ENCODE measurements around the gene DENND2A. TPM values are rescaled to one million over a fixed set of nuclear protein-coding genes. Genes with fewer than 3 reads are reported as not detected.
A peak's percentile ranks its signal among the peaks of the same experiment; 100 is the strongest.
"Not testable (repeated sequence)": the region's sequence is repeated elsewhere in the genome, so short reads cannot be mapped to it uniquely, and the experiment has no call there.

DENND2A gene
- total and polyA plus RNA-seq, 9 donors, result 23.9 to 72.2 (median 48.3) TPM

DNA sequence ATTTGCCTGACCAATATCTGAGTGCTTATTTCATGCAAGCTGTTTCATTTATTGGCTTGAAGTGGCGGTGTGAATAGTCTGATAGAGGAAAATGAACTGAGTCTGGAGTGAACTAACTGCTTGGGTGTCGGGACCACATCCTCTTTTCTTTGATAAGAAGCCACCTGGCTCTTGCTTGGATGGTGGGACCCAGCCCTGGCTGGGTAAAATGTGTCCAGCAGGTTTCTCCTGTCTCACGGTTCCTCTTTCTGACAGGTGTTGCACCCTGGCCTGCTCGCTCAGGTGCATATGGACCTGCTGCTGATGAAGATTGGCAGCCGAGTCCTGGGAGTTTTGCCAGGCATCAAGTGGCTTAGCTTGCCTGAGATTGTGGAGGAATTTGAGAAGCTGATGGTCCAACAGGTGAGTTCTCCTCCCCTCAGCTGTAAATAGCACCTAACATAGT is 33.8 kb upstream of the DENND2A start:
- Histone ChIP-seq H3K27ac (ENCODE audit: low read length) (no peak overlapping the region), H3K27me3 (ENCODE audit: control insufficient read depth, insufficient read depth, low read length) (no peaks in the 10 kb centered on the region), H3K4me3 (ENCODE audit: low read length) (no peak overlapping the region), H3K36me3 (ENCODE audit: control insufficient read depth, insufficient read depth, low read length) (peaks cover 17% of the 10 kb centered on the region), H3K4me1 (ENCODE audit: control insufficient read depth, insufficient read depth, low read length) (peaks cover 18% of the 10 kb centered on the region), H3K9me3 (replicated peaks; ENCODE audit: control insufficient read depth, low read depth, low read length) (no peaks in the 10 kb centered on the region)
- no peak for DNase-seq
- WGBS (ENCODE audit: insufficient coverage), result 91% methylated on average over 4 of the region's 5 CpGs

DNA sequence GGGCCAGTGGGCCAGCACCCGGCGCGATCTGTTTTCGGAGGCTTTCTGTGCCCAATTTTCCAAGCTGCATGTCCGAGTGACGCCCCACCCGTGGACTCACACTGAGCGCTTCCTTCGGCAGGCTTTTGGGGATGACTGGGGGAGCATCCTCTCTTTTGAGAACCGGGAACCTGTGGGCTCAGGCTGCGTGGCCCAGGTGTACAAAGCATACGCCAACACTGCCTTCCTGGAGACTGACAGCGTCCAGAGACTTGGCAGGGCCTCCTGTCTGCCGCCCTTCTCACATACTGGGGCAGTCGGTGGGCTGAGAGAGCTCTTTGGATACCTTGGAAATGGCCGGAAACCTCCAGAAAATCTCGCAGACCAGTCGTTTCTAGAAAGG is 33.2 kb upstream of the DENND2A start:
- peak overlapping the region; percentile 65 for H3K27ac ChIP-seq (ENCODE audit: low read length)
- no peaks in the 10 kb centered on the region for H3K9me3 ChIP-seq (replicated peaks; ENCODE audit: control insufficient read depth, low read depth, low read length)
- H3K36me3 ChIP-seq (ENCODE audit: control insufficient read depth, insufficient read depth, low read length), result peaks cover 11% of the 10 kb centered on the region
- DNase-seq, result no peak
- H3K4me1 ChIP-seq (ENCODE audit: control insufficient read depth, insufficient read depth, low read length), result peaks cover 18% of the 10 kb centered on the region
- WGBS (ENCODE audit: insufficient coverage), result 23% methylated on average over 15 of the region's 18 CpGs
- no peaks in the 10 kb centered on the region for H3K27me3 ChIP-seq (ENCODE audit: control insufficient read depth, insufficient read depth, low read length)
- peak overlapping the region; percentile 66 for H3K4me3 ChIP-seq (ENCODE audit: low read length)

DNA sequence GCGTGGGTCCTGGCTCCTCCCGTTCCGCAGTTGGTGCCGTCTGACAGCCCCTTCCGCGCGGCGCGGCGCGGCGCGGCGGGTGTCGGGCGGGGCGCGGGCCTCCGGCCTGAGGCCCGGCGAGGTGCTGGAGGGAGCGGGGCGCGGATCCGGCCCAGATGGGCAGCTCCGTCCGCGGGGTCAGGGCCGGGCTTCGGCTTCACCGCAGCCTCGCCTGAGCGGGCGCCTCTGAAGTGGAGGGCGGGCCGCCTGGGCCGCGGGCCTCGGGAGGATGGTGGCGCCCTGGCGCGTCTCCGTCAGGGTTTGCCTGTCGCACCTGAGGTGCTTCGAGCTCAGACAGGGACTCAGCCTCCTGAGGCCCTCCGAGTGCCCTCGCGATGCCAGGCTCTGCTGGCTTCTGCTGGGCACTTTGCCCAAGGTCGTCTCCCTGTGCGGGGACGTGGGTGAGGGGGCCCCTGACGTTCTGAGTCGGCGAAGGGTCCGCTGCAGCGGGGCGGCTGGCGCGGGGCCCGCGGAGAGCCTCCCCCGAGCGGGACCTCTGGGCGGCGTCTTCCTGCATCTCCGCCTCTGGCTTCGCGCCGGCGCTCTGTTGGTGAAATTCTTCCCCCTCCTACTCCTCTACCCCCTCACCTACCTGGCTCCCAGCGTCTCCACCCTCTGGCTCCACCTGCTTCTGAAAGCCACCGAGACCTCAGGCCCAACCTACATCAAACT is 32.6 kb upstream of the DENND2A start:
- WGBS (ENCODE audit: insufficient coverage), result under 1% methylated on average over 71 of the region's 72 CpGs
- Histone ChIP-seq H3K4me3 (ENCODE audit: low read length) (peak overlapping the region; percentile 66), H3K9me3 (replicated peaks; ENCODE audit: control insufficient read depth, low read depth, low read length) (no peaks in the 10 kb centered on the region), H3K36me3 (ENCODE audit: control insufficient read depth, insufficient read depth, low read length) (peaks cover 10% of the 10 kb centered on the region), H3K27me3 (ENCODE audit: control insufficient read depth, insufficient read depth, low read length) (no peaks in the 10 kb centered on the region), H3K27ac (ENCODE audit: low read length) (peak overlapping the region; percentile 65), H3K4me1 (ENCODE audit: control insufficient read depth, insufficient read depth, low read length) (peaks cover 18% of the 10 kb centered on the region)
- DNase-seq, result peak; percentile 64

DNA sequence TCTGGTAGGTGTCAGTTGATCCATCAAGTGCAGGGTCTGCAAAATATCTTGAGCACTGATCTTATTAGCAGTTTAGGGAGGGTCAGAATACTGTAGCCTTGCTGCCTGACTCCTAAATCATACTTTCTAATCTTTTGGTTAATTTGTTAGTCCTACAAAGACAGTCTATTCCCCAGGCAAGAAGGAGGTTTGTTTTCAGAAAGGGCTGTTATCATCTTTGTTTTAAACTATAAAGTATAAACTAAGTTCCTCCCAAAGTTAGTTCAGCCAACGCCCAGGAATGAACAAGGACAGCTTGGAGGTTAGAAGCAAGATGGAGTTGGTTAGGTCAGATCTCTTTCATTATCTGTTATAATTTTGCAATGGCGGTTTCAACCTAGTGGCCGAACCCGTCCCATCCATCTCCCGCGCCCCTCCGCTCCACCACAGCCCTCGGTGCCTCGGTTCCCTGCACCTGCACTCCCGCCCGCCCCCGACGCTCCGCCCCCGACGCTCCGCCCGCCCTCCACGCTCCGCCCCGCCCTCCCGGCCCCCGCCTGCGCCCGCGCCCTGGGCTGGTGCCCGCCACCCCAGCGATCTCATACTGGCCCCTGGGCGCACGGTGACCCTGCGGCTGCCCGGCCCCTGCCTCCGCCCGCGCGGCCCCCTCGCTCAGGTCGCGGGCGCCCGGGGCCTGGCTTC is 31.9 kb upstream of the DENND2A start, which contains the start of gene ADCK2:
TSS of gene ADCK2 (plus strand) at position 564 of the 681 bp plus-strand sequence. CDS start 386 bp downstream, outside the sequence.
- peak within 1 kb of the TSS; percentile 66 for H3K4me3 ChIP-seq (ENCODE audit: low read length)
- DNase-seq, result peak; percentile 58
- no peaks in the 10 kb centered on the region for H3K9me3 ChIP-seq (replicated peaks; ENCODE audit: control insufficient read depth, low read depth, low read length)
- H3K4me1 ChIP-seq (ENCODE audit: control insufficient read depth, insufficient read depth, low read length), result peaks cover 18% of the 10 kb centered on the region
- no peaks in the 10 kb centered on the region for H3K27me3 ChIP-seq (ENCODE audit: control insufficient read depth, insufficient read depth, low read length)
- WGBS (ENCODE audit: insufficient coverage), result 0% methylated on average over 15 of the region's 41 CpGs
- peaks cover 4% of the 10 kb centered on the region for H3K36me3 ChIP-seq (ENCODE audit: control insufficient read depth, insufficient read depth, low read length)
- peak within 1 kb of the TSS; percentile 65 for H3K27ac ChIP-seq (ENCODE audit: low read length)

DNA sequence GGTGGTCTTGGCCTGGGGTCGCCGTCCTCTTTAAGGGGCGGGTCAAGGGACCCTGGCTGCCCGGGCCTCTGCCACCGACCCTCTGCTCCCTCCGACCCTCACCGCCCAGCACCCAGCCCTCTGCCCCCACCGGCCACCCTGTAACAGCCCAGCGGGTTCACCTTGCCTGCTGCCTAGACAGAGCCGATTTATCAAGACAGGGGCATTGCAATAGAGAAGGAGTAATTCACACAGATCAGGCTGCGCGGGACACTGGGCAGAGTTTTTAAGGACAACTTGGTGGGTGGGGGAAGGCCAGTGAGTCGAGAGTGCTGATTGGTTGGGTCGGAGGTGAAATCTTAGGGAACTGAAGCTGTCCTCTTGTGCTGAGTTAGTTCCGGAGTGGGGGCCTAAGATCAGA is 31.4 kb upstream of the DENND2A start:
- DNase-seq, result no peak
- Histone ChIP-seq H3K4me3 (ENCODE audit: low read length) (no peak overlapping the region), H3K27ac (ENCODE audit: low read length) (no peak overlapping the region), H3K9me3 (replicated peaks; ENCODE audit: control insufficient read depth, low read depth, low read length) (no peaks in the 10 kb centered on the region), H3K4me1 (ENCODE audit: control insufficient read depth, insufficient read depth, low read length) (peaks cover 18% of the 10 kb centered on the region), H3K27me3 (ENCODE audit: control insufficient read depth, insufficient read depth, low read length) (no peaks in the 10 kb centered on the region), H3K36me3 (ENCODE audit: control insufficient read depth, insufficient read depth, low read length) (peaks cover 3% of the 10 kb centered on the region)
- WGBS (ENCODE audit: insufficient coverage), result 75% methylated on average over 10 of the region's 15 CpGs

DNA sequence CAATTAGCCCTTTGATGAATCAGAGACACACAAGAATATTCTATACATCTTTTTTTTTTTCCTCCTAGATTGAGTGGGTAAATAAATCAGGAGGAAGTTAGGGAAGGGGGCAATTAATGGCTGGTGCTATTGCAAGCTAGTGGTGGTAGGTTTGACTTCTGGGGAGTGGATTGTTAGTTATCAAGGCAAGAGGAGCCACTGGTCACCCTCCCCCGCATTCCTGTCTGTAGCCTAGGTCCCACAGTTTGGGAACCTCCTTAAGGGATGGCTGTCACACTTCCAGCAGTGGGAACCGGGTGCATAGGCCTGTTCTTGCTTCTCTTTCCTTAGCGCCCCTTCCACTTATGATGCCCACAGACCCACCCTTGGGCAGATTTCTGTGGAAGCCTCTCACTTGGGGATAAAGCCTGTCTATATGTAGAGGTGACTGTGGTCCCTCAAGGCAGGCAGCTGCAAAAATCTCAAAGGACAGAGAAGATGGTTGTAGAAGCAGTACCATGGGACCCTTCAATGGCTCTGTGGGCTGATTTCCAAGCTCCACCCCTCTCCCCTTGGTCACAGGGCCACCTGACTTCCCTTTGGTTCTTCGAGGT is 29.8 kb upstream of the DENND2A start:
- Histone ChIP-seq H3K9me3 (replicated peaks; ENCODE audit: control insufficient read depth, low read depth, low read length) (no peaks in the 10 kb centered on the region), H3K4me3 (ENCODE audit: low read length) (no peak overlapping the region), H3K27ac (ENCODE audit: low read length) (no peak overlapping the region), H3K4me1 (ENCODE audit: control insufficient read depth, insufficient read depth, low read length) (peaks cover 18% of the 10 kb centered on the region), H3K36me3 (ENCODE audit: control insufficient read depth, insufficient read depth, low read length) (no peaks in the 10 kb centered on the region), H3K27me3 (ENCODE audit: control insufficient read depth, insufficient read depth, low read length) (no peaks in the 10 kb centered on the region)
- no peak for DNase-seq
- WGBS (ENCODE audit: insufficient coverage), result 80% methylated on average over 2 of the region's 4 CpGs

DNA sequence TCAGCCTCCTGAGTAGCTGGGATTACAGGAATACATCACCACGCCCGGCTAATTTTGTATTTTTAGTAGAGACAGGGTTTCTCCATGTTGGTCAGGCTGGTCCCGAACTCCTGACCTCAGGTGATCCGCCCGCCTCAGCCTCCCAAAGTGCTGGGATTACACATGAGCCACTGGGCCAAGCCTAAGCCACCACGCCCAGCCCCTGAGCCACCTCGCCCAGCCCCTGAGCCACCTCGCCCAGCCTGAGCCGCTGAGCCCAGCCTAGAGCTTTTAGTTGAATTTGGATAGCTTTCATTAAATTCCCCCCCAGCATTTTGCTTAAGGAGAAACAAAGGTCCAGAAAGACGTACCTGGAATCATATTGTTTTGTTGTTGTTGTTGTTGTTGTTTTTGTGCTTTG is 29.2 kb upstream of the DENND2A start:
- not testable (repeated sequence) for H3K27me3 ChIP-seq (ENCODE audit: control insufficient read depth, insufficient read depth, low read length); DNase-seq; H3K9me3 ChIP-seq (replicated peaks; ENCODE audit: control insufficient read depth, low read depth, low read length); H3K36me3 ChIP-seq (ENCODE audit: control insufficient read depth, insufficient read depth, low read length); H3K4me3 ChIP-seq (ENCODE audit: low read length); H3K27ac ChIP-seq (ENCODE audit: low read length)
- 43% methylated on average over 1 of the region's 10 CpGs for WGBS (ENCODE audit: insufficient coverage)
- peaks cover 15% of the 10 kb centered on the region for H3K4me1 ChIP-seq (ENCODE audit: control insufficient read depth, insufficient read depth, low read length)

DNA sequence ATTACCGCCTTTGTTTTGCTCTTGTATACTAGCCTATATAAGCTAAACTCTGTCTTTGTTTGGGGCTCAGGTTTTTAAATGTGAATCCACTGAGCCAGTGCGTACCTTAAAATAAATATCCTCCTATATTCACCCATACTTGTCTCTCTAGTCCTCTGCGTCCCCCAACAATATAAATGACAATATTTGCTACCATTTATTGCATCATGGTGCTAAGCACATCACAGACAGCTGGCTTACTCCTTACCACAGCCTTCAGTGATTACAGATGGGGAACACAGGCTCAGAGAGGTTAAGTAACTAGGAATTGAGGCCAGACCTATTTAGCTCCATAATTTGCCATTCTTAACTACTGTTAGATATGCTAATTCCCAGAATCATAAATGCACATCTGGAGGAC is 28.7 kb upstream of the DENND2A start:
- H3K4me1 ChIP-seq (ENCODE audit: control insufficient read depth, insufficient read depth, low read length), result peaks cover 13% of the 10 kb centered on the region
- H3K36me3 ChIP-seq (ENCODE audit: control insufficient read depth, insufficient read depth, low read length), result no peaks in the 10 kb centered on the region
- no peak overlapping the region for H3K4me3 ChIP-seq (ENCODE audit: low read length)
- H3K27me3 ChIP-seq (ENCODE audit: control insufficient read depth, insufficient read depth, low read length), result no peaks in the 10 kb centered on the region
- no peak overlapping the region for H3K27ac ChIP-seq (ENCODE audit: low read length)
- no CpG with 5 or more reads among the region's 3 CpGs for WGBS (ENCODE audit: insufficient coverage)
- H3K9me3 ChIP-seq (replicated peaks; ENCODE audit: control insufficient read depth, low read depth, low read length), result no peaks in the 10 kb centered on the region
- DNase-seq, result no peak

DNA sequence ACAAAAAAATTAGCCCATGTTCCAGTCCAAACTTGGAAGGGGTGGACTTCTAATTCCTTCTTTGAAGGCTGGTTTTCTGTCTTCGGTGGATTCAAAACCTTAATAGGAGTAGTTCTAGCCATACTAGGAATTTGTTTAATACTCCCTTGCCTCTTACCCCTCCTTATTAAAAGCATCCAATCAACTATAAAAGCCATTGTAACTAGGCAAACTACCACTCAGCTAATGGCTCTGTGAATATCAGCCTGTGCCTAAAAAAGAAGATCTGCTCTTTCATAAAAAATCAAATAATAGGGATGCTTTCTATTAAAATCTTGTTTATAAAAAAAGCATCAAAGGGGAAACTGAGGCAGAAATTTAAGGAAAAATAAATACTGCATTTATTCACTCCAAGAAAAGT is 28.0 kb upstream of the DENND2A start:
- DNase-seq, result no peak
- no peaks in the 10 kb centered on the region for H3K9me3 ChIP-seq (replicated peaks; ENCODE audit: control insufficient read depth, low read depth, low read length)
- H3K27ac ChIP-seq (ENCODE audit: low read length), result no peak overlapping the region
- H3K4me3 ChIP-seq (ENCODE audit: low read length), result no peak overlapping the region
- H3K36me3 ChIP-seq (ENCODE audit: control insufficient read depth, insufficient read depth, low read length), result no peaks in the 10 kb centered on the region
- no CpG with 5 or more reads among the region's 1 CpG for WGBS (ENCODE audit: insufficient coverage)
- no peaks in the 10 kb centered on the region for H3K27me3 ChIP-seq (ENCODE audit: control insufficient read depth, insufficient read depth, low read length)
- H3K4me1 ChIP-seq (ENCODE audit: control insufficient read depth, insufficient read depth, low read length), result peaks cover 8% of the 10 kb centered on the region

DNA sequence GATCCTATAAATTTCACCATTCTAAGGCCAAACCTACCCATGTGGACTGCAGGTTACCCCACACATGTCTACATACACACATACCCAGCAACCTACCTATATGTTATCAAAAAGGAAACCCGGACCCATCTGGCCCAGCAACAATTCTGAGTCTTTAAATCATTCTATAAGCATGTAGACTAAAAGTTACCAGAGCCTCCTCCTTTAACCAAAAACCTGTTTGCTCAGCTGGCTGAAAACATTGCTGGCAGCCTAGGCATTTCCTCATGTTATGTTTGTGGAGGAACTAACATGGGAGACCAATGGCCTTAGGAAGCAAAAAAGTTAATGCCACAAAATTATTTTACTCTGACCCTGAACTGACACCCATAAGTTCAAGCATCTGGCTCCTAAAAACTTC is 26.9 kb upstream of the DENND2A start:
- H3K27me3 ChIP-seq (ENCODE audit: control insufficient read depth, insufficient read depth, low read length), result no peaks in the 10 kb centered on the region
- 86% methylated on average over 1 of the region's 1 CpG for WGBS (ENCODE audit: insufficient coverage)

More for the DNA sequence above, 26.9 kb upstream of the DENND2A start:
- no peaks in the 10 kb centered on the region for H3K36me3 ChIP-seq (ENCODE audit: control insufficient read depth, insufficient read depth, low read length)
- peaks cover 5% of the 10 kb centered on the region for H3K4me1 ChIP-seq (ENCODE audit: control insufficient read depth, insufficient read depth, low read length)
- no peak overlapping the region for H3K4me3 ChIP-seq (ENCODE audit: low read length)
- no peak for DNase-seq
- H3K27ac ChIP-seq (ENCODE audit: low read length), result no peak overlapping the region
- H3K9me3 ChIP-seq (replicated peaks; ENCODE audit: control insufficient read depth, low read depth, low read length), result no peaks in the 10 kb centered on the region
